ENCODE data around the gene GFOD1. TPM values are rescaled to one million over a fixed set of nuclear protein-coding genes. Genes with fewer than 3 reads are reported as not detected.
A peak's percentile ranks its signal among the peaks of the same experiment; 100 is the strongest.

Gene GFOD1
- total RNA-seq, 1 donor from 2014 or later = 16.3 TPM

DNA sequence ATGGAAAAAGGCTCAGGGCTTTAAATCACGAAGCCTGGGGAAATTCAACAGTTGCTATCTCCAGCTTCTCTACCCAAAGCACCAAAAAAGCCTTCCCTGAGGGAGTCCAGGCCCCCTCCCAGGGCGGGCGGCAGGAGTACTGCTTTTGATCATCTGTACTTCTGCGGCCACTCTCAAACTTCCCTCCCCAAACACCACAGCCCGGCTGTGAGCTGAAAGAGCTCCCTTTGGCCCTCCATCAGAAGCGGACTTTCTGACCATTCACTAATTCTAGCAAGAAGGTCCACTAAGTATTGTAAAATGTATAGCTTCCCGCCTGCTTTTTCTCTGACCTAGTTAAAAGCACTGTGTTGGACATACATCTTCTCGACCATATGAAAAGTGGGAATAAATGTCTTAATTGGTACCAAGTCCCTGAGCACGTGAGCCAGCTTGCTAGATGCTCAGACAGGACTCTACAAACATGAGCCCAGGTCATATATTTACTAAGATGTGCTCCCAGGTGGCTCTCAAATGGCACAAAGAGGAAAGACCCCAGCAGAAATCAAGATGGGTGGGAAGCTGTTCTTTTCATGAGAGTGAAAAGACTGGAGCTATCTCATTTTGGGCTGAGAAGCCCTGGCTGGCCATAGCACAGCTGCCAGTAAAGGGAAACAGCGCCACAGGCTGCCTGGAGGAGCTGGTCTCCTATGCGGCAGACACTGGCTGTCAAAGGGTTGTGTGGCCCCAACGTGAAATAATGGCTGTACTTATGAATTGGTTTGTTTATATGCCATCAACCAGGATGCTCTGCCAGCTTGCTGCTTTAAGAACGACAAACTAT lies 58.6 kb downstream of the GFOD1 start:
- H3K4me3 ChIP-seq (ENCODE audit: low read depth, low read length) = no peak overlapping the region
- no peak for FAIRE-seq
- H3K27me3 ChIP-seq (ENCODE audit: control insufficient read depth, insufficient read depth, low read length) = no peaks in the 10 kb centered on the region
- H3K36me3 ChIP-seq (ENCODE audit: control insufficient read depth, insufficient read depth, low read length) = no peaks in the 10 kb centered on the region
- TF ChIP-seq CTCF (IDR thresholded peaks at IDR 0.05; ENCODE audit: insufficient read depth, low read length, severe bottlenecking) = no peak
- no peak for DNase-seq (ENCODE audit: low read depth)

GRCh38 chr6:13427801-13428582 lies 59.4 kb downstream of the GFOD1 start:
- DNase-seq (ENCODE audit: low read depth) (no peak), FAIRE-seq (no peak)
- H3K27me3 ChIP-seq (ENCODE audit: control insufficient read depth, insufficient read depth, low read length) = no peaks in the 10 kb centered on the region
- H3K4me3 ChIP-seq (ENCODE audit: low read depth, low read length) = no peak overlapping the region
- no peak for TF ChIP-seq CTCF (IDR thresholded peaks at IDR 0.05; ENCODE audit: insufficient read depth, low read length, severe bottlenecking)
- no peaks in the 10 kb centered on the region for H3K36me3 ChIP-seq (ENCODE audit: control insufficient read depth, insufficient read depth, low read length)

DNA sequence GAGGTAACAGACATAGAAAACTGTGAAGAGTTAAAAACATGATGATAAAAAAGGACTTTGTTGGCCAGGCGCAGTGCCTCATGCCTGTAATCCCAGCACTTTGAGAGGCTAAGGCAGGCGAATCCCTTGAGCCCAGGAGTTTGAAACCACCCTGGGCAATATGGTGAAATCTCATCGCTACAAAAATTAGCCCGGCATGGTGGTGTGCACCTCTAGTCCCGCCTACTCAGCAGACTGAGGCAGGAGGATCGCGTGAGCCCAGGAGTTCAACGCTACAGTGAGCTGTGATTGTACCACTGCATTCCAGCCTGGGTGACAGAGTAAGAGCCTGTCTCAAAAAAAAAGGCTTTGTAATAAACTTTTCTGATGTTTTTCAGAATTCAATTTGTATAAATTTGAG lies 60.1 kb downstream of the GFOD1 start:
- TF ChIP-seq CTCF (IDR thresholded peaks at IDR 0.05; ENCODE audit: insufficient read depth, low read length, severe bottlenecking) = no peak
- DNase-seq (ENCODE audit: low read depth) (no peak), FAIRE-seq (no peak)
- Histone ChIP-seq H3K4me3 (ENCODE audit: low read depth, low read length) (no peak overlapping the region), H3K36me3 (ENCODE audit: control insufficient read depth, insufficient read depth, low read length) (no peaks in the 10 kb centered on the region), H3K27me3 (ENCODE audit: control insufficient read depth, insufficient read depth, low read length) (no peaks in the 10 kb centered on the region)

- no peaks in the 10 kb centered on the region for H3K36me3 ChIP-seq (ENCODE audit: control insufficient read depth, insufficient read depth, low read length)
- DNase-seq (ENCODE audit: low read depth) = peak; percentile 84
- FAIRE-seq = no peak
- H3K4me3 ChIP-seq (ENCODE audit: low read depth, low read length) = no peak overlapping the region
- H3K27me3 ChIP-seq (ENCODE audit: control insufficient read depth, insufficient read depth, low read length) = no peaks in the 10 kb centered on the region
- TF ChIP-seq CTCF (IDR thresholded peaks at IDR 0.05; ENCODE audit: insufficient read depth, low read length, severe bottlenecking) = no peak
Observed at GRCh38 chr6:13425943-13426931, 61.2 kb downstream of the GFOD1 start.

DNA sequence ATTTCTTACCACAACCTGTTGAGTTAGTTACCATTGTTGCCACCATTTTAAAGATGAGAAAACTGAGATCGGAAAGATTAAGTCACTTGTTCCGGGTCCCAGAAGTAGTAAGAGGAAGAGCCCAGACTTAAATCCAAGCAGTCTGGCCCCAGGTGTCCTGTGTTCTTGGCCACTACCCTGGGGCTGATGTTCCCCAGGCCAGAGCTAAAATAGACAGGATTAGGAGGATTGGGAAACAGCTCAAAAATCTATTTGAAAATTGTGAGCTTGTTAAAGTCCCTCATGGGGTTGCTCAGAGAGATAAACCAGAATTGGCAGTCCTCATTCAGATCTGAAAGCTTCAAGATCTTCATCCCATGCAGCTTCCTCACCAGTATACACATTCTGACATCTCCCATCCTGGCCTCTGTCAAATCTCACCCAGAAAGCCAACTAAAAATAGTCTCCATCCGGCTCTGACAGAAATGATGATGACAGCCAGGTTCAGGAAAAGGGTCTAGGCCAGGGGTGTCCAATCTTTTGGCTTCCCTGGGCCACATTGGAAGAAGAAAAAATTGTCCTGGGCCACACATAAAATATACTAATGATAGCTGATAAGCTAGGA lies 62.0 kb downstream of the GFOD1 start:
- TF ChIP-seq CTCF (IDR thresholded peaks at IDR 0.05; ENCODE audit: insufficient read depth, low read length, severe bottlenecking) = no peak
- Histone ChIP-seq H3K36me3 (ENCODE audit: control insufficient read depth, insufficient read depth, low read length) (no peaks in the 10 kb centered on the region), H3K27me3 (ENCODE audit: control insufficient read depth, insufficient read depth, low read length) (no peaks in the 10 kb centered on the region), H3K4me3 (ENCODE audit: low read depth, low read length) (no peak overlapping the region)
- no peak for DNase-seq (ENCODE audit: low read depth)
- FAIRE-seq = no peak
